ENCODE measurements around the gene SLC12A5.

SLC12A5 gene

DNA sequence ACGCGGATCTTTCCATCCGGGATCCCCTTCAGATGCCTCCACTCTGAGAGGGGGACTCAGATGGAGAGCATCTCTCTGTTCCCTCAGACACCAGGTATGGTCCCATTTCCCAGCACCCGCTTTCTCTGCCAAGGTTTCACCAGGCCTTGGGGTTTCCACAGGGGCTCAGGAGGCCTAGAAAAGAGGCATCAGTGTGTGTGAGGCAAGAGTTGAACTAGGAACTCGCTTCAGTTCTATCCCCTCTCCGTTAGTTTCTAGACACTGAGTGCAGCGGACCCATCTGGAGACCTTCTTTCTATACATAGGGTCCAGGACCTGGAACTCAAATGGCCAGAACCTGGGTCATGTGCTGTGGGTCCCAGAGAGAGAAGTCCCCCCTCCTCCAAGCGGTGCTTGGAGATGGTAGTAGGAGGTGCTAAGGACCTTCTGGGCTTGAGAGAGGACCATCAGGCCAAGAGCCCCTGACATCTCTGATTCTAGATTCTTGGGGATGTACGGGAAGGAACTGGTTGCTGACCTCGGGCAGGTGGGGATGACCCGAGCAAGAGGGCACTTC lies 2.1 kb downstream of the SLC12A5 start (continued):
- TF ChIP-seq ZBTB49 (tag by site-specific recombination; IDR thresholded peaks at IDR 0.05; ENCODE audit: low read depth) (no peak), SP3 (tag by site-specific recombination; IDR thresholded peaks at IDR 0.05) (no peak), ZNF473 (tag by site-specific recombination; IDR thresholded peaks at IDR 0.05) (no peak), YY1 (tag by site-specific recombination; IDR thresholded peaks at IDR 0.05) (no peak), ZNF624 (tag by site-specific recombination; IDR thresholded peaks at IDR 0.05) (no peak), ZNF777 (tag by site-specific recombination; IDR thresholded peaks at IDR 0.05; ENCODE audit: borderline replicate concordance) (no peak), ZNF76 (tag by site-specific recombination; IDR thresholded peaks at IDR 0.05; ENCODE audit: borderline replicate concordance, low read depth) (no peak), PRDM1 (tag by site-specific recombination; IDR thresholded peaks at IDR 0.05) (no peak), ZNF175 (tag by site-specific recombination; IDR thresholded peaks at IDR 0.05) (no peak), HIC1 (tag by site-specific recombination; IDR thresholded peaks at IDR 0.05) (no peak), ZNF433 (tag by site-specific recombination; IDR thresholded peaks at IDR 0.05; ENCODE audit: low read depth) (no peak)

- H3K4me3 ChIP-seq (ENCODE audit: low read depth, low read length): peak overlapping the region; percentile 30
- no peaks in the 10 kb centered on the region for H3K4me1 ChIP-seq (ENCODE audit: control insufficient read depth, insufficient read depth, low read length)
- no peaks in the 10 kb centered on the region for H3K9me3 ChIP-seq (ENCODE audit: control insufficient read depth, insufficient read depth, low read depth, low read length)
- CTCF ChIA-PET: interaction anchor here (1.0 to 1.8 kb wide), 4 partner anchors 8 to 383 kb away, joined by 5 to 6 read pairs (median 5); no protein-coding TSS in a partner anchor
- no peaks in the 10 kb centered on the region for H3K36me3 ChIP-seq (ENCODE audit: control insufficient read depth in 2 of 2, insufficient read depth in 1 of 2, low read length in 2 of 2)
- POLR2A ChIA-PET: interaction anchor here (0.8 to 1.2 kb wide), 2 partner anchors 9 to 36 kb away, joined by 3 read pairs; no protein-coding TSS in a partner anchor
- H3K27ac ChIP-seq (ENCODE audit: extremely low read depth, low read depth, low read length): no peak overlapping the region
- peak; percentile 87 for TF ChIP-seq KLF16 (tag by site-specific recombination; IDR thresholded peaks at IDR 0.05)
- no peak for TF ChIP-seq REPIN1 (tag by site-specific recombination; IDR thresholded peaks at IDR 0.05; ENCODE audit: low read depth)
- no peak for TF ChIP-seq ZNF558 (tag by site-specific recombination; IDR thresholded peaks at IDR 0.05)
- peak; percentile 65 for TF ChIP-seq ZBTB48 (tag by site-specific recombination; IDR thresholded peaks at IDR 0.05)
- TF ChIP-seq ZNF112 (tag by site-specific recombination; IDR thresholded peaks at IDR 0.05): no peak
- peak; percentile 81 for TF ChIP-seq ZEB2 (tag by site-specific recombination; IDR thresholded peaks at IDR 0.05)
- TF ChIP-seq ZBTB44 (tag by site-specific recombination; IDR thresholded peaks at IDR 0.05): no peak
- TF ChIP-seq, protein P1, sequence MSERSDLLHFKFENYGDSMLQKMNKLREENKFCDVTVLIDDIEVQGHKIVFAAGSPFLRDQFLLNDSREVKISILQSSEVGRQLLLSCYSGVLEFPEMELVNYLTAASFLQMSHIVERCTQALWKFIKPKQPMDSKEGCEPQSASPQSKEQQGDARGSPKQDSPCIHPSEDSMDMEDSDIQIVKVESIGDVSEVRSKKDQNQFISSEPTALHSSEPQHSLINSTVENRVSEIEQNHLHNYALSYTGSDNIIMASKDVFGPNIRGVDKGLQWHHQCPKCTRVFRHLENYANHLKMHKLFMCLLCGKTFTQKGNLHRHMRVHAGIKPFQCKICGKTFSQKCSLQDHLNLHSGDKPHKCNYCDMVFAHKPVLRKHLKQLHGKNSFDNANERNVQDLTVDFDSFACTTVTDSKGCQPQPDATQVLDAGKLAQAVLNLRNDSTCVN (tag by site-specific recombination; optimal IDR thresholded peaks at IDR 0.05): peak; percentile 91
- TF ChIP-seq IKZF3 (tag by site-specific recombination; IDR thresholded peaks at IDR 0.05): no peak
- TF ChIP-seq ZNF211 (tag by site-specific recombination; IDR thresholded peaks at IDR 0.05; ENCODE audit: low read depth): no peak
- peak; percentile 60 for TF ChIP-seq WT1 (tag by site-specific recombination; IDR thresholded peaks at IDR 0.05)
- TF ChIP-seq ZNF132 (tag by site-specific recombination; IDR thresholded peaks at IDR 0.05; ENCODE audit: borderline replicate concordance): no peak
- TF ChIP-seq KLF9 (tag by site-specific recombination; IDR thresholded peaks at IDR 0.05; ENCODE audit: low read depth): peak; percentile 45; the same call in 1 of the 2 replicates
- 0 out of 2 replicates have a peak, but pooled peaks have one; percentile 11 for TF ChIP-seq ZBTB7A (tag by site-specific recombination; IDR thresholded peaks at IDR 0.05; ENCODE audit: low read depth)
- 0 out of 2 replicates have a peak, but pooled peaks have one; percentile 58 for TF ChIP-seq ZNF391 (tag by site-specific recombination; IDR thresholded peaks at IDR 0.05; ENCODE audit: borderline replicate concordance, low read depth)
- TF ChIP-seq, protein P2, sequence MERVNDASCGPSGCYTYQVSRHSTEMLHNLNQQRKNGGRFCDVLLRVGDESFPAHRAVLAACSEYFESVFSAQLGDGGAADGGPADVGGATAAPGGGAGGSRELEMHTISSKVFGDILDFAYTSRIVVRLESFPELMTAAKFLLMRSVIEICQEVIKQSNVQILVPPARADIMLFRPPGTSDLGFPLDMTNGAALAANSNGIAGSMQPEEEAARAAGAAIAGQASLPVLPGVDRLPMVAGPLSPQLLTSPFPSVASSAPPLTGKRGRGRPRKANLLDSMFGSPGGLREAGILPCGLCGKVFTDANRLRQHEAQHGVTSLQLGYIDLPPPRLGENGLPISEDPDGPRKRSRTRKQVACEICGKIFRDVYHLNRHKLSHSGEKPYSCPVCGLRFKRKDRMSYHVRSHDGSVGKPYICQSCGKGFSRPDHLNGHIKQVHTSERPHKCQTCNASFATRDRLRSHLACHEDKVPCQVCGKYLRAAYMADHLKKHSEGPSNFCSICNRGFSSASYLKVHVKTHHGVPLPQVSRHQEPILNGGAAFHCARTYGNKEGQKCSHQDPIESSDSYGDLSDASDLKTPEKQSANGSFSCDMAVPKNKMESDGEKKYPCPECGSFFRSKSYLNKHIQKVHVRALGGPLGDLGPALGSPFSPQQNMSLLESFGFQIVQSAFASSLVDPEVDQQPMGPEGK (tag by site-specific recombination; IDR thresholded peaks at IDR 0.05): peak; percentile 64
- no peak for TF ChIP-seq ZNF404 (tag by site-specific recombination; IDR thresholded peaks at IDR 0.05)
Observed at GRCh38 chr20:46031701-46032254, 2.8 kb downstream of the SLC12A5 start.
